ENCODE results near the gene UBE3C. TPM values are rescaled to one million over a fixed set of nuclear protein-coding genes. Genes with fewer than 3 reads are reported as not detected.

The UBE3C gene
- total and polyA plus RNA-seq, 8 donors: 13.5 to 162 (median 64.8) TPM

- Histone ChIP-seq H3K9me3 (peaks cover 0 to 10% (median 5%) of the 10 kb centered on the region in 4 donors), H3K36me3 (no peaks in the 10 kb centered on the region), H3K27ac (no peak overlapping the region), H3K27me3 (peaks cover 0 to 3% (median 0%) of the 10 kb centered on the region in 3 donors), H3K4me1 (no peaks in the 10 kb centered on the region), H3K4me3 (no peak overlapping the region)
- DNase-seq: no peak
- WGBS, 5 donors: 91 to 100% (median 95%) methylated on average over 2 of the region's 2 CpGs
- TF ChIP-seq POLR2A (IDR thresholded peaks at IDR 0.05) (no peak), CTCF (IDR thresholded peaks at IDR 0.05) (no peak), EP300 (IDR thresholded peaks at IDR 0.05) (no peak), POLR2AphosphoS5 (IDR thresholded peaks at IDR 0.05) (no peak)
- intact Hi-C loops (cut with DNase I; ENCODE audit: low total_unique reads): no loop called here
Observed at GRCh38 chr7:157117796-157118195, 20.9 kb upstream of the UBE3C start.

DNA sequence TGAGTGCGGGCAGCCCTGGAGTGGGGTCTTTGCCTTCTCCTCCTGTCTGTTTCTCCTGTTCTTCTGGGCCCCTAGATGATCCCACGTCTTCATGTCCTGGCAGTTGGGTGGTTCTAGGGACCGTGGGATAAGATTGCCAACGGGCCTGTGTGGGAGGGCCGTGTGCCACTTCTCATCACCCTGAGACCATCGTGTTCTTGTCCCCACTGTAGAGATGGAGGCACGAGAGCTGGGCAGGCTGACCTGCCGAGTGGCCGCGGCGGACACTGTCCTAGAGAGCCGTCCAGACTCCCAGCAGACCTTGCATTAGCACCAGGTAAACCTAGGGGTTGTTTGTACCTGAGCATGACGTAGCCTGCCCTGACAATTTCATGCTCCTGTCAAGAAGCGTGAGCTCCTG, 18.5 kb upstream of the UBE3C start:
- TF ChIP-seq POLR2AphosphoS5 (IDR thresholded peaks at IDR 0.05) (no peak), EP300 (IDR thresholded peaks at IDR 0.05) (no peak)
- WGBS, 5 donors: 90 to 92% (median 91%) methylated on average over 14 of the region's 14 CpGs
- H3K4me3 ChIP-seq: no peak overlapping the region
- no peak overlapping the region for H3K27ac ChIP-seq
- H3K27me3 ChIP-seq: no peaks in the 10 kb centered on the region
- H3K4me1 ChIP-seq: no peaks in the 10 kb centered on the region
- H3K36me3 ChIP-seq: no peaks in the 10 kb centered on the region
- H3K9me3 ChIP-seq: peaks cover 0 to 9% (median 4%) of the 10 kb centered on the region in 4 donors
- intact Hi-C loops (cut with DNase I; ENCODE audit: low total_unique reads): no loop called here
- DNase-seq: peak in 1 of 2 donors; percentile 23

DNA sequence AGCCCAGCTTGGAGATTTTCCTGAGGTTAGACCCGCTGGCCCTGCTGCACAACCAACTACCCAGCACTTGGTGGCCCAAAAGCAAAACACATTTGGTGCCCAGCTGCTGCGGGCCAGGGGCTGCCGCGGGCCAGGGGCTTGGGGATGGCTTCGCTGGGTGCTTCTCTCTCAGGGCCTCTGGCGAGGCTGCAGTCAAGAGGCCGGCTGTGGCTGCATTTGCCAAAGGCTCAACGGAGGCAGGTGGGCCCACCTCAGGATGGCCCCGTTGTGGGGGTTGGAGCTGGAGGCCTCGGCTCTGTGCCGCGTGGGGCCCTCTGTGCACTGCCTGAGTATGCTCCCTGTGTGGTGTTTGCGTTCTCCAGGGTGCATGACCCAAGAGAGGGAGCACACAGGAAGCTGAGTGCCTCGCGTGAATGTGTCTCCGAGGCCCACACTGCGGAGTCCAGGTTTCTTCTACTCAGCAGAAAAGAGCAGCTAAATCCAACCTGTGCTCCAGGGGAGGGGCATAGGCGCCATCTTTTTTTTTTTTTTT, 17.5 kb upstream of the UBE3C start:
- no peaks in the 10 kb centered on the region for H3K27me3 ChIP-seq
- WGBS, 5 donors: 87 to 95% (median 91%) methylated on average over 10 to 18 of the region's 18 CpGs
- H3K9me3 ChIP-seq: peaks cover 0 to 9% (median 4%) of the 10 kb centered on the region in 4 donors
- no peaks in the 10 kb centered on the region for H3K4me1 ChIP-seq
- no peaks in the 10 kb centered on the region for H3K36me3 ChIP-seq
- H3K4me3 ChIP-seq: no peak overlapping the region
- DNase-seq: peak in 1 of 2 donors; percentile 20
- no peak for TF ChIP-seq EP300 (IDR thresholded peaks at IDR 0.05)
- no peak for TF ChIP-seq POLR2A (IDR thresholded peaks at IDR 0.05)
- no peak for TF ChIP-seq POLR2AphosphoS5 (IDR thresholded peaks at IDR 0.05)
- no peak for TF ChIP-seq CTCF (IDR thresholded peaks at IDR 0.05)
- intact Hi-C loops (cut with DNase I; ENCODE audit: low total_unique reads): no loop called here
- no peak overlapping the region for H3K27ac ChIP-seq

GRCh38 chr7:157122800-157123495, 15.8 kb upstream of the UBE3C start:
- peaks cover 0 to 6% (median under 1%) of the 10 kb centered on the region in 4 donors for H3K9me3 ChIP-seq
- no peaks in the 10 kb centered on the region for H3K27me3 ChIP-seq
- no peaks in the 10 kb centered on the region for H3K36me3 ChIP-seq
- 82 to 94% (median 86%) methylated on average over 5 to 12 of the region's 12 CpGs for WGBS, 5 donors
- DNase-seq: peak in 1 of 2 donors; percentile 19
- H3K4me3 ChIP-seq: no peak overlapping the region
- H3K4me1 ChIP-seq: no peaks in the 10 kb centered on the region
- intact Hi-C loops (cut with DNase I; ENCODE audit: low total_unique reads): no loop called here
- no peak overlapping the region for H3K27ac ChIP-seq
- TF ChIP-seq POLR2A (IDR thresholded peaks at IDR 0.05): no peak
- TF ChIP-seq EP300 (IDR thresholded peaks at IDR 0.05): no peak
- TF ChIP-seq POLR2AphosphoS5 (IDR thresholded peaks at IDR 0.05): no peak
- TF ChIP-seq CTCF (IDR thresholded peaks at IDR 0.05): no peak

DNA sequence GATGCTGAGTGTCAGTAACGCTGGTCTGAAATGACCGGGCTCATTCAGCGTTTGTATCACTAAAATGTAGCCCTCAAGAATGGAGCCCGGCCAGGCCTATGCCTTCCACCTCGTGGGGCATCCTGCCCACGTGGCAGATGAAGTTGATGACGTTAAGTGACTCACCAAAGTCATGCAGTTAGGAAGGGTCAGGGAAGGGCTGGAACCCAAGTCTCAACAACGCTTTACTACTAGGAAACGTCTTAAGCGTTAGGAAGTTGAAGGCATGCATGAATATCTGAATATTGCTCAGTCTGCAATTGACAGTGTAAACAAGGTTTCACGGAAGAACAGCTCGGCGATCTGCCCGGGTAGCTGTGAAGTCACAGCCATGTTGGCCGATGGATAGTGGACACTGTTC, 14.0 kb upstream of the UBE3C start:
- Histone ChIP-seq H3K4me3 (no peak overlapping the region), H3K9me3 (no peaks in the 10 kb centered on the region), H3K36me3 (no peaks in the 10 kb centered on the region), H3K27me3 (peaks cover 0 to 15% (median 0%) of the 10 kb centered on the region in 3 donors), H3K27ac (no peak overlapping the region), H3K4me1 (no peaks in the 10 kb centered on the region)
- 75 to 80% (median 76%) methylated on average over 15 of the region's 15 CpGs for WGBS, 5 donors
- TF ChIP-seq POLR2AphosphoS5 (IDR thresholded peaks at IDR 0.05) (no peak), POLR2A (IDR thresholded peaks at IDR 0.05) (no peak), CTCF (IDR thresholded peaks at IDR 0.05) (no peak), EP300 (IDR thresholded peaks at IDR 0.05) (no peak)
- intact Hi-C loops (cut with DNase I; ENCODE audit: low total_unique reads): no loop called here
- DNase-seq: no peak
